Astrocyte (in vitro differentiated cells and primary cell): ENCODE results near the gene RIMBP2.

Source experiments
- CTCF ChIP-seq: IDR thresholded peaks from 2 replicates; pipeline ENCODE4 v1.5.1; 2011; ENCODE audit warnings: low read depth, mild to moderate bottlenecking, inconsistent platforms, low read length, moderate library complexity; ENCODE audit not compliant: insufficient read depth
- EZH2 ChIP-seq: IDR thresholded peaks from 2 replicates; pipeline ENCODE4 v1.6.1; 2012; ENCODE audit warnings: mild to moderate bottlenecking, low read length, inconsistent platforms; ENCODE audit not compliant: insufficient read depth

GRCh38 chr12:130451001-130451930, 264.8 kb downstream of the RIMBP2 start:
- TF ChIP-seq CTCF (no peak), EZH2 (no peak)
